Lower leg skin (tissue), 3 donors: Measurements from ENCODE around the gene PDE1A.

Source experiments
- CTCF ChIP-seq, 3 donors: fragments of 450-650 bp; IDR thresholded peaks; one replicate each; pipeline ENCODE4 v1.5.1; 2016; ENCODE audit warnings: antibody characterized with exemption in 3 of 3, mild to moderate bottlenecking in 3 of 3, moderate library complexity in 2 of 3
- POLR2A ChIP-seq, 2 donors: fragments of 450-650 bp; IDR thresholded peaks; one replicate each; pipeline ENCODE4 v1.6.1; 2016 to 2017; ENCODE audit warnings: antibody characterized with exemption in 2 of 2, mild to moderate bottlenecking in 1 of 2, moderate library complexity in 1 of 2

- TF ChIP-seq CTCF (IDR thresholded peaks at IDR 0.05) (no peak), POLR2A (IDR thresholded peaks at IDR 0.05) (no peak)
These were observed 174.3 kb downstream of the PDE1A start for GRCh38 chr2:182252534-182252933.
